Skeletal muscle tissue (tissue), 4 donors: Measurements from ENCODE around the gene PHKB. TPM values are rescaled to one million over a fixed set of nuclear protein-coding genes. Genes with fewer than 3 reads are reported as not detected.
"Not testable (repeated sequence)": the region's sequence is repeated elsewhere in the genome, so short reads cannot be mapped to it uniquely, and the experiment has no call there.

ENCODE experiments used
- H3K27ac ChIP-seq: one replicate; pipeline ENCODE4 v1.7.0; 2013; ENCODE audit warnings: mild to moderate bottlenecking, low read depth, low read length, inconsistent platforms
- H3K27me3 ChIP-seq, 3 donors: one replicate each; pipeline ENCODE4 v1.7.0; 2013; ENCODE audit warnings: low read length in 3 of 3; ENCODE audit not compliant: control insufficient read depth in 3 of 3, insufficient read depth in 3 of 3
- H3K36me3 ChIP-seq, 3 donors: one replicate each; pipeline ENCODE4 v1.7.0; 2013; ENCODE audit warnings: low read length in 3 of 3; ENCODE audit not compliant: control insufficient read depth in 3 of 3, insufficient read depth in 3 of 3
- H3K4me1 ChIP-seq, 3 donors: one replicate each; pipeline ENCODE4 v1.7.0; 2013; ENCODE audit warnings: low read length in 3 of 3, mild to moderate bottlenecking in 3 of 3; ENCODE audit not compliant: control insufficient read depth in 3 of 3, insufficient read depth in 3 of 3
- H3K4me3 ChIP-seq, 3 donors: one replicate each; pipeline ENCODE4 v1.7.0; 2013; ENCODE audit warnings: low read length in 3 of 3
- H3K9ac ChIP-seq, 3 donors: one replicate each; pipeline ENCODE4 v1.7.0; 2013; ENCODE audit warnings: low read length in 3 of 3, mild to moderate bottlenecking in 3 of 3, moderate library complexity in 2 of 3, low read depth in 1 of 3
- H3K9me3 ChIP-seq, 3 donors: one replicate each; pipeline ENCODE4 v1.7.0; 2013; ENCODE audit warnings: low read length in 3 of 3; ENCODE audit not compliant: control insufficient read depth in 3 of 3
- total RNA-seq: library from RNA; depleted of rRNA; stranded (reverse); fragments of >200 nt; gene quantifications from one replicate; pipeline ENCODE4 v1.2.3, GENCODE V29; 2014
- donor health status: Osteomylitis.

Gene PHKB
- total RNA-seq, 1 donor from 2014 or later: 68.9 TPM

GRCh38 chr16:47553853-47554564 lies 92.9 kb downstream of the PHKB start:
- H3K4me1 ChIP-seq: no peaks in the 10 kb centered on the region
- peaks cover 10 to 13% (median 13%) of the 10 kb centered on the region in 3 donors for H3K36me3 ChIP-seq
- no peak overlapping the region for H3K27ac ChIP-seq
- no peak overlapping the region for H3K9ac ChIP-seq
- peaks cover 0 to 4% (median 0%) of the 10 kb centered on the region in 3 donors for H3K9me3 ChIP-seq
- H3K4me3 ChIP-seq: no peak overlapping the region
- H3K27me3 ChIP-seq: no peaks in the 10 kb centered on the region

GRCh38 chr16:47554587-47554986 lies 93.5 kb downstream of the PHKB start:
- H3K36me3 ChIP-seq: peaks cover 10 to 13% (median 13%) of the 10 kb centered on the region in 3 donors
- not testable (repeated sequence) for H3K9me3 ChIP-seq, H3K9ac ChIP-seq

GRCh38 chr16:47561286-47561685 lies 100.2 kb downstream of the PHKB start:
- Histone ChIP-seq H3K27ac (no peak overlapping the region), H3K9me3 (no peaks in the 10 kb centered on the region)

More at GRCh38 chr16:47554587-47554986, 93.5 kb downstream of the PHKB start:
- not testable (repeated sequence) for H3K4me3 ChIP-seq, H3K27me3 ChIP-seq, H3K27ac ChIP-seq, H3K4me1 ChIP-seq

GRCh38 chr16:47562366-47562765 lies 101.2 kb downstream of the PHKB start:
- no peak overlapping the region for H3K27ac ChIP-seq
- H3K4me3 ChIP-seq: no peak overlapping the region
- H3K36me3 ChIP-seq: peaks cover 0 to 7% (median 0%) of the 10 kb centered on the region in 3 donors
- no peak overlapping the region for H3K9ac ChIP-seq
- no peaks in the 10 kb centered on the region for H3K27me3 ChIP-seq
- peaks cover 0 to 9% (median 5%) of the 10 kb centered on the region in 3 donors for H3K4me1 ChIP-seq
- no peaks in the 10 kb centered on the region for H3K9me3 ChIP-seq

More at GRCh38 chr16:47561286-47561685, 100.2 kb downstream of the PHKB start:
- Histone ChIP-seq H3K27me3 (no peaks in the 10 kb centered on the region), H3K4me3 (no peak overlapping the region), H3K36me3 (peaks cover 0 to 7% (median 0%) of the 10 kb centered on the region in 3 donors), H3K4me1 (peaks cover 0 to 9% (median 5%) of the 10 kb centered on the region in 3 donors), H3K9ac (no peak overlapping the region)

GRCh38 chr16:47565454-47565853 lies 104.3 kb downstream of the PHKB start:
- no peaks in the 10 kb centered on the region for H3K27me3 ChIP-seq
- no peak overlapping the region for H3K27ac ChIP-seq
- peaks cover 0 to 9% (median 5%) of the 10 kb centered on the region in 3 donors for H3K4me1 ChIP-seq
- peaks cover 0 to 7% (median 0%) of the 10 kb centered on the region in 3 donors for H3K36me3 ChIP-seq
- H3K9ac ChIP-seq: no peak overlapping the region
- no peaks in the 10 kb centered on the region for H3K9me3 ChIP-seq
- H3K4me3 ChIP-seq: no peak overlapping the region

GRCh38 chr16:47567321-47567720 lies 106.2 kb downstream of the PHKB start:
- Histone ChIP-seq H3K4me1 (peaks cover 0 to 9% (median 5%) of the 10 kb centered on the region in 3 donors), H3K9me3 (no peaks in the 10 kb centered on the region), H3K27ac (no peak overlapping the region), H3K4me3 (no peak overlapping the region), H3K27me3 (no peaks in the 10 kb centered on the region), H3K36me3 (peaks cover 0 to 3% (median 0%) of the 10 kb centered on the region in 3 donors), H3K9ac (no peak overlapping the region)

- no peak overlapping the region for H3K9ac ChIP-seq
- H3K27ac ChIP-seq: no peak overlapping the region
- no peak overlapping the region for H3K4me3 ChIP-seq
- no peaks in the 10 kb centered on the region for H3K9me3 ChIP-seq
- H3K4me1 ChIP-seq: peaks cover 0 to 17% (median 5%) of the 10 kb centered on the region in 3 donors
- no peaks in the 10 kb centered on the region for H3K27me3 ChIP-seq
- H3K36me3 ChIP-seq: no peaks in the 10 kb centered on the region
These were observed 107.2 kb downstream of the PHKB start for GRCh38 chr16:47568351-47568750.

- peaks cover 4 to 11% (median 7%) of the 10 kb centered on the region in 3 donors for H3K4me1 ChIP-seq
- H3K36me3 ChIP-seq: no peaks in the 10 kb centered on the region
- H3K9ac ChIP-seq: no peak overlapping the region
- no peaks in the 10 kb centered on the region for H3K27me3 ChIP-seq
- no peak overlapping the region for H3K4me3 ChIP-seq
- H3K27ac ChIP-seq: no peak overlapping the region
- H3K9me3 ChIP-seq: no peaks in the 10 kb centered on the region
These were observed 109.9 kb downstream of the PHKB start for GRCh38 chr16:47571049-47571448.

GRCh38 chr16:47571711-47572110 lies 110.6 kb downstream of the PHKB start:
- no peaks in the 10 kb centered on the region for H3K36me3 ChIP-seq
- H3K27me3 ChIP-seq: no peaks in the 10 kb centered on the region
- H3K9ac ChIP-seq: no peak overlapping the region
- no peaks in the 10 kb centered on the region for H3K9me3 ChIP-seq
- no peak overlapping the region for H3K4me3 ChIP-seq
- H3K27ac ChIP-seq: no peak overlapping the region
- peaks cover 4 to 10% (median 5%) of the 10 kb centered on the region in 3 donors for H3K4me1 ChIP-seq
